HG03280 (cell line): ENCODE measurements around the gene NXPE4.
"Not testable (repeated sequence)": the region's sequence is repeated elsewhere in the genome, so short reads cannot be mapped to it uniquely, and the experiment has no call there.

Experiments used
- ATAC-seq: cut with Tn5 transposase; IDR thresholded peaks from one replicate; pipeline ENCODE4 v1.9.1; 2021; ENCODE audit warnings: mild to moderate bottlenecking, moderate library complexity; ENCODE audit not compliant: unreplicated experiment

NXPE4 gene

GRCh38 chr11:114595571-114595970 is at the start of gene NXPE4:
Gene NXPE4 (minus strand): TSS chr11:114595786. CDS start chr11:114594759, 1,027 bp downstream.
- no peak for ATAC-seq

GRCh38 chr11:114639440-114639839 is 43.9 kb upstream of the NXPE4 start:
- ATAC-seq: not testable (repeated sequence)

- not testable (repeated sequence) for ATAC-seq
These were observed 35.9 kb upstream of the NXPE4 start for GRCh38 chr11:114631445-114631965.

- no peak for ATAC-seq
These were observed 29.7 kb upstream of the NXPE4 start for GRCh38 chr11:114625294-114625693.

GRCh38 chr11:114624455-114625207 is 29.0 kb upstream of the NXPE4 start:
- ATAC-seq: no peak

- no peak for ATAC-seq
These were observed 28.1 kb upstream of the NXPE4 start for GRCh38 chr11:114623720-114624119.

GRCh38 chr11:114622858-114623257 is 27.3 kb upstream of the NXPE4 start:
- ATAC-seq: no peak

GRCh38 chr11:114621950-114622809 is 26.6 kb upstream of the NXPE4 start:
- no peak for ATAC-seq

- no peak for ATAC-seq
These were observed 25.5 kb upstream of the NXPE4 start for GRCh38 chr11:114621072-114621471.

- ATAC-seq: no peak
These were observed 24.1 kb upstream of the NXPE4 start for GRCh38 chr11:114619659-114620173.

- no peak for ATAC-seq
These were observed 22.6 kb upstream of the NXPE4 start for GRCh38 chr11:114618139-114618538.

GRCh38 chr11:114617157-114618124 is 21.9 kb upstream of the NXPE4 start:
- ATAC-seq: no peak

GRCh38 chr11:114616516-114616915 is 20.9 kb upstream of the NXPE4 start:
- no peak for ATAC-seq

- ATAC-seq: no peak
These were observed 20.1 kb upstream of the NXPE4 start for GRCh38 chr11:114615448-114616361.

- no peak for ATAC-seq
These were observed 18.6 kb upstream of the NXPE4 start for GRCh38 chr11:114614127-114614720.

- ATAC-seq: not testable (repeated sequence)
These were observed 17.5 kb upstream of the NXPE4 start for GRCh38 chr11:114613094-114613493.

GRCh38 chr11:114612686-114613085 is 17.1 kb upstream of the NXPE4 start:
- no peak for ATAC-seq

- ATAC-seq: not testable (repeated sequence)
These were observed 16.6 kb upstream of the NXPE4 start for GRCh38 chr11:114612199-114612598.
